AG10803 (cell line): Measurements from ENCODE around the gene CDH23.

Experiments
- DNase-seq: peaks from one replicate; pipeline ENCODE4 v3.0.0; 2010; ENCODE audit warnings: low read depth
- H3K4me3 ChIP-seq: 2 replicates; pipeline ENCODE4 v1.5.1; 2011; ENCODE audit warnings: mild to moderate bottlenecking, low read length, control low read depth
- TF ChIP-seq, protein P1 (sequence below): conservative IDR thresholded peaks from 2 replicates; pipeline ENCODE4 v1.5.1; 2011; ENCODE audit warnings: mild to moderate bottlenecking, low read length, control low read depth, inconsistent platforms

The CDH23 gene

DNA sequence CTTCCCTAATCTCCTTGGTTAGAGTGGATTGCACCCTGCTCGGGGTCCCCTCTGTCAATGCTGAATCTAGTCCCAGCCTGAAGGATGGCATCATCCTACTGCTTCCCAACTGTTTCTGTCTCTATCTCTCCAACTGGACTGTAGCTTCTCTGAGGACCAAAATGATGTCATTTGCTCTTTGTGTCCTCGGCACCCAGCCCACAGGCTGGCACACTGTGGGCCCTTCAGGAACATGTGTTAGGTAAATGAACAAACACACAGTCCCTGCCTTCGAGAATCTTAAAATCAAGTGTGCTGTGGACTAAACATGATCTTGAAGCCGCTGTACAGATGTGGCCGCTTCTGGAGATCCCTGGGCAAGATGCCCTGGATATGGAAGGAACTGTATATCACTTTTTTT lies 5.0 kb upstream of the CDH23 start:
- no peak overlapping the region for H3K4me3 ChIP-seq
- no peak for DNase-seq
- TF ChIP-seq, protein P1, sequence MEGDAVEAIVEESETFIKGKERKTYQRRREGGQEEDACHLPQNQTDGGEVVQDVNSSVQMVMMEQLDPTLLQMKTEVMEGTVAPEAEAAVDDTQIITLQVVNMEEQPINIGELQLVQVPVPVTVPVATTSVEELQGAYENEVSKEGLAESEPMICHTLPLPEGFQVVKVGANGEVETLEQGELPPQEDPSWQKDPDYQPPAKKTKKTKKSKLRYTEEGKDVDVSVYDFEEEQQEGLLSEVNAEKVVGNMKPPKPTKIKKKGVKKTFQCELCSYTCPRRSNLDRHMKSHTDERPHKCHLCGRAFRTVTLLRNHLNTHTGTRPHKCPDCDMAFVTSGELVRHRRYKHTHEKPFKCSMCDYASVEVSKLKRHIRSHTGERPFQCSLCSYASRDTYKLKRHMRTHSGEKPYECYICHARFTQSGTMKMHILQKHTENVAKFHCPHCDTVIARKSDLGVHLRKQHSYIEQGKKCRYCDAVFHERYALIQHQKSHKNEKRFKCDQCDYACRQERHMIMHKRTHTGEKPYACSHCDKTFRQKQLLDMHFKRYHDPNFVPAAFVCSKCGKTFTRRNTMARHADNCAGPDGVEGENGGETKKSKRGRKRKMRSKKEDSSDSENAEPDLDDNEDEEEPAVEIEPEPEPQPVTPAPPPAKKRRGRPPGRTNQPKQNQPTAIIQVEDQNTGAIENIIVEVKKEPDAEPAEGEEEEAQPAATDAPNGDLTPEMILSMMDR: no peak

DNA sequence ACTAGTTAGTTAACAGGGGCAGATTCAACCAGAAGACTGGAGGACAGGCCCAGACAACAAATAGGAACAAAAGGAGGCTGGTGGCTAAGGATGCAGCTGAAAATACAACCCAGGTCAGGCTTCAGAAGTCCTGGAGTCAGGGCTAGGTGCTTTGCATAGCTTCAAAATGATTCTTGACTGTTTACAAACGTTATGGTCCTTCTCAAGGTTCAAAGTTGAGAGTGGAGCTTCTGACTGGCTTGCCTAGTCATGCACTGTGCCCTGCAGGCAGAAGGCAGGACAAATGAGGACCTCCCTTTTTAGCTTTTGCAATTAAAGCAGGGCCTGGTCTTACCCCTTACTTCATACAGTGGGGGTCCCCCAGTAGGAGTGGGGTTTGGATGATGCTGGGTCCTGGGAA lies 4.4 kb upstream of the CDH23 start:
- no peak overlapping the region for H3K4me3 ChIP-seq
- no peak for DNase-seq
- TF ChIP-seq, protein P1: no peak

DNA sequence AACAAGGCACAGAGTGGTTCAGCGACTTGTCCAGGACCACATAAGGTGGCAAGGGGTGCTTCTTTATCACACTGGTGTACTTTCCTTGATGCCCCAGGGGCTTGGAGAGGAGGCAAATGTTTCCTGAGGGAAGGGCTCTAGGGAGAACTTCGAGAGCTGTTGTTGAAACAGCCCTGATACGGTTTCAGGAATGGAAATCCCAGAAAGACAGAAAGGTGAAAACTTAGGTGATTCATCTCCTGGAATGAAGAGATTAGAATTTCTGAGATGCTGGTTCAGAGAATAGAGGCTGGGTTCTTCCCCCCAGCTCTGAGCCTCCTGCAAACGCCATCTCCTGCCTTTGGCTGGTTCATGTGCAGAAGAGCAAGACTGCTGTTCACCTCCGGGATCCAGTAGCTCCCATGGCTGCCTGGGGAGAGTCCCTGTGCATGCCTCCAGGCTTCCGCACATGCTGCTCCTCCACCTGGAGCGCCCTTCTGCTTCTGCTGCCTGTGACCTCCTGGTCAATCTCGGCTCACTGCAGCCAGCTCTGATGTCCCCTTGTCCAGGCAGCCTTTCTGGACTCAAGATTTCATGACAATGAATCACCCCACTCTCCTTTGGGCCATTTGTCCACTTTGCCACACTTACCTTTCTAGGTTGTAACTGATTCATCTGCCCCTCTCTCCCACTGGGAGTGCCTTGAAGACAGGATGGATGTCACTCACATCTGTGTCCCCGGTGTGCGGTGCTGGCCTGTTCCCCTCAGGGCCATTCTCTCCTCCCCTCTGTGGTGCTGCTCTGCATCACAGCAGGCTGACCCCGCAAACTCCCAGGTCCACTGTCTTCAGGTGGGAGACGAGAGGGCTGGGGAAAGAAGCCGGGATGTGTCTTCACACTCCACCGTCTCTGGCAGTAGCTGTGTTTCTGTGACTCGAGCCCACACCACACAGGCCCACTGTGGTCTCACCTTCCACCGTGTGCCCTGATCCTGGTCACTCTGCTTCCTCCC lies 3.6 kb upstream of the CDH23 start:
- TF ChIP-seq, protein P1: no peak
- H3K4me3 ChIP-seq: no peak overlapping the region
- DNase-seq: no peak

DNA sequence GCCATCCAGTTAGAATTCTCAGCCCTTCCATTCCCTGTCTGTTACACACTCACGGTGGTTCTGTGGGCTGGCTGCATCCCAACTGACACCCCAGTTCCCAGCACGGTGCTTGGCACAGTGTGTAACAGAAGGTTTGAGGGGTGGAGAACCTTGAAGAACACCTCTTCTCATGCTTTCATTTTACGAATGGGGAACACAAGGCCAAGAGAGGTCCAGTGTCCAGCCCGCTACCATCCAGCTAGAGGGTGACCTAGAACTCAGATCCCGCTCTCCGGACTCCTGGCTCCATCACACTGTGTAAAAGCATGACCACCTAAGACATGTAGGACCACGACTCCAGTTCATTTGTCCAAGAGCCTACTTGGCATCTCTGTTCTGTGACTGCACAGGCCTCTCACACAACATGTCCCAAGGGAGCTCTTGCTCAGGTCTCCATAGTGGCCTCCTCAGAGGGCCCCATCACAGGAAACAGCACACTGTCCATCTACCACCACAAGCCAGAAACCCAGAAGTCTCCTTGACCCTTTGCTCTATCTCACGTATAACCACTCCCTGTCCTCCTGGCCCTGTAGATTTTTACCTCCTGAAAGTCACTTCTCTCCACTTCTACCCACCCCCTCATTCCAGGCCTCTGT lies 2.8 kb upstream of the CDH23 start:
- no peak for DNase-seq
- TF ChIP-seq, protein P1: no peak

DNA sequence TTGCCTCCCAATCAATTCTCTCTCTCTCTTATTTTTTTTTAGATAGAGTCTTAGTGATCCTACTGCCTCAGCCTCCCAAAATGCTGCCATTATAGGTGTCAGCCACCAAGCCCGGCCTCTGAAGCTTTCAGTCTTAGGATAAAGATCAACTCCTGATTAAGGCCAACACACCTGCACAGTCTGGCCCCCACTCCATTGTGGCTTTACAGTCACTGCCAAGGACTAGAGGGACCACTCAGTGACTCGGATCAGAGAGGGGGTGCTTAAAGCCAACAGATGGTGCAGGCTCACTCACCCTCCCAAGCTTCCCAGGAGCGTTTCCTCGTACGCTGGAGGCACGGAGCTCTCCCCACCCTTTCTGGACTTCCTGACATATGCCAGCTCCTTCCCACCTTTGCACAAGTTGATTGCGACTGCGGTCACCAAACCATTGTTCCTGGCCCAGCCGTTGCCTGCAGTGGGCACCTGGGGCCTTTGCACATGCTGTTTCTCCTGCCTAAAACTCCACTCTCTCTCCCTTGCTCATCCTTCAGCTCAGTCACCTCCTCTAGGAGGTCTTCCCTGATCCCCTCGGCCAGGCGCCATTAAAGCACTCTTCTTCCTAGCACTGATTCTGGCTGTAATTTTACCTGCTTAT lies 1.7 kb upstream of the CDH23 start:
- no peak for DNase-seq
- TF ChIP-seq, protein P1: no peak
- H3K4me3 ChIP-seq: no peak overlapping the region

More for the DNA sequence above, 2.8 kb upstream of the CDH23 start:
- no peak overlapping the region for H3K4me3 ChIP-seq

DNA sequence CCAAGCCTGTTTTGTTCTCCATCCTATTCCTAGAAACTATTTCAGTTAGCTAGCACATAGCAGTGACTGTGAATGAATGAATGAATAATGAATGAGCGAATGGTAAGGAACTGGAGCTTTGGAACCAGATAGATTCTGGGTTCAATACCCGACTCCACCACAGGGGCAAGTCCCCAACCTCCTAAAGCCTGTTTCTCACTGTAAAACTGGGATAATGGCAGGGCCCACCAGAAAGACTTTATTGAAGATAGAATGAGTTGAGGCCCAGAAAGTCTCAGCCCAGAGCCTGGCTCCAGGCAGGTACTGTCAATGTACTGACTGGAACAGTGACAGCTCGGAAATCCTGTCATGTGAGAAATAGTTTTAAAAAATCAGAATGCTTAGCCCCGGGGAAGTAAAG lies 1.1 kb upstream of the CDH23 start:
- DNase-seq: no peak
- H3K4me3 ChIP-seq: no peak overlapping the region
- TF ChIP-seq, protein P1: no peak
